ENCODE measurements around the gene ROBO1. TPM values are rescaled to one million over a fixed set of nuclear protein-coding genes. Genes with fewer than 3 reads are reported as not detected.
A peak's percentile ranks its signal among the peaks of the same experiment; 100 is the strongest.

The ROBO1 gene
- total and polyA plus RNA-seq, 2 of the 13 experiments (the other 11 are each of a cell fraction or from before 2014, with no cell fraction given): 52.2 to 71.0 TPM

DNA sequence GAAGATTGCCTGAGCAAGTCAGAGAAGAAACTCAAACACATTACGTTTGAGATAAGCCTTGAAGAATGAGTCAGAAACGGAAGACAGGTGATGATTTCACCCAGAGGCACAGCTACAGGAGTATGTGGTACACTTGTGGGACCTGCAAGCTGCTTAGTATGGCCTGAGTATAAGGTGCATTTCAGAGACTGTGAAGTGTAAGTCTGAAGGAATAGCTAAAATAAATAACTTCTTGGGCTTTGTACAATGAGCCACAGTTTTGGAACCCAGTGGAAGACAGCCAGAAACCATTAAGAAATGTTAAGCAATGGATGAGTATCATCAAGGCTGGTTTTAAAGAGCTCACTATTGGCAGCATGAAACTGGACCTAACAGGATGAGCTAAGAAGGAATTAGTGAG lies 826.2 kb downstream of the ROBO1 start:
- FAIRE-seq (no peak), ATAC-seq (no peak), DNase-seq (ENCODE audit: low spot score) (no peak)
- in situ Hi-C loops (cut with HindIII; ENCODE audit: extremely low pct_ligation_motif_present, low pct_unique_long_range_greater_than_20kb) (no loop called here), intact Hi-C loops (cut with micrococcal nuclease; ENCODE audit: unreplicated experiment) (no loop called here)
- H3K4me2 ChIP-seq (ENCODE audit: low read depth, low read length): no peak overlapping the region
- TF ChIP-seq, protein P1, sequence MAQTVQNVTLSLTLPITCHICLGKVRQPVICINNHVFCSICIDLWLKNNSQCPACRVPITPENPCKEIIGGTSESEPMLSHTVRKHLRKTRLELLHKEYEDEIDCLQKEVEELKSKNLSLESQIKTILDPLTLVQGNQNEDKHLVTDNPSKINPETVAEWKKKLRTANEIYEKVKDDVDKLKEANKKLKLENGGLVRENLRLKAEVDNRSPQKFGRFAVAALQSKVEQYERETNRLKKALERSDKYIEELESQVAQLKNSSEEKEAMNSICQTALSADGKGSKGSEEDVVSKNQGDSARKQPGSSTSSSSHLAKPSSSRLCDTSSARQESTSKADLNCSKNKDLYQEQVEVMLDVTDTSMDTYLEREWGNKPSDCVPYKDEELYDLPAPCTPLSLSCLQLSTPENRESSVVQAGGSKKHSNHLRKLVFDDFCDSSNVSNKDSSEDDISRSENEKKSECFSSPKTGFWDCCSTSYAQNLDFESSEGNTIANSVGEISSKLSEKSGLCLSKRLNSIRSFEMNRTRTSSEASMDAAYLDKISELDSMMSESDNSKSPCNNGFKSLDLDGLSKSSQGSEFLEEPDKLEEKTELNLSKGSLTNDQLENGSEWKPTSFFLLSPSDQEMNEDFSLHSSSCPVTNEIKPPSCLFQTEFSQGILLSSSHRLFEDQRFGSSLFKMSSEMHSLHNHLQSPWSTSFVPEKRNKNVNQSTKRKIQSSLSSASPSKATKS (CRISPR knock-in tag; IDR thresholded peaks at IDR 0.05): no peak
- TF ChIP-seq ZNF839 (CRISPR knock-in tag; IDR thresholded peaks at IDR 0.05; ENCODE audit: borderline replicate concordance) (no peak), HMG20B (CRISPR knock-in tag; conservative IDR thresholded peaks at IDR 0.05) (no peak), ARHGAP35 (CRISPR knock-in tag; IDR thresholded peaks at IDR 0.05; ENCODE audit: borderline replicate concordance) (no peak), NRL (CRISPR knock-in tag; IDR thresholded peaks at IDR 0.05; ENCODE audit: borderline replicate concordance) (no peak), FOSL2 (CRISPR knock-in tag; IDR thresholded peaks at IDR 0.05) (0 out of 2 replicates have a peak, but pooled peaks have one; percentile 10)
- TF ChIP-seq, protein P2, sequence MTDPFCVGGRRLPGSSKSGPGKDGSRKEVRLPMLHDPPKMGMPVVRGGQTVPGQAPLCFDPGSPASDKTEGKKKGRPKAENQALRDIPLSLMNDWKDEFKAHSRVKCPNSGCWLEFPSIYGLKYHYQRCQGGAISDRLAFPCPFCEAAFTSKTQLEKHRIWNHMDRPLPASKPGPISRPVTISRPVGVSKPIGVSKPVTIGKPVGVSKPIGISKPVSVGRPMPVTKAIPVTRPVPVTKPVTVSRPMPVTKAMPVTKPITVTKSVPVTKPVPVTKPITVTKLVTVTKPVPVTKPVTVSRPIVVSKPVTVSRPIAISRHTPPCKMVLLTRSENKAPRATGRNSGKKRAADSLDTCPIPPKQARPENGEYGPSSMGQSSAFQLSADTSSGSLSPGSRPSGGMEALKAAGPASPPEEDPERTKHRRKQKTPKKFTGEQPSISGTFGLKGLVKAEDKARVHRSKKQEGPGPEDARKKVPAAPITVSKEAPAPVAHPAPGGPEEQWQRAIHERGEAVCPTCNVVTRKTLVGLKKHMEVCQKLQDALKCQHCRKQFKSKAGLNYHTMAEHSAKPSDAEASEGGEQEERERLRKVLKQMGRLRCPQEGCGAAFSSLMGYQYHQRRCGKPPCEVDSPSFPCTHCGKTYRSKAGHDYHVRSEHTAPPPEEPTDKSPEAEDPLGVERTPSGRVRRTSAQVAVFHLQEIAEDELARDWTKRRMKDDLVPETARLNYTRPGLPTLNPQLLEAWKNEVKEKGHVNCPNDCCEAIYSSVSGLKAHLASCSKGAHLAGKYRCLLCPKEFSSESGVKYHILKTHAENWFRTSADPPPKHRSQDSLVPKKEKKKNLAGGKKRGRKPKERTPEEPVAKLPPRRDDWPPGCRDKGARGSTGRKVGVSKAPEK (CRISPR knock-in tag; IDR thresholded peaks at IDR 0.05; ENCODE audit: borderline replicate concordance): no peak
- TF ChIP-seq, protein P3, sequence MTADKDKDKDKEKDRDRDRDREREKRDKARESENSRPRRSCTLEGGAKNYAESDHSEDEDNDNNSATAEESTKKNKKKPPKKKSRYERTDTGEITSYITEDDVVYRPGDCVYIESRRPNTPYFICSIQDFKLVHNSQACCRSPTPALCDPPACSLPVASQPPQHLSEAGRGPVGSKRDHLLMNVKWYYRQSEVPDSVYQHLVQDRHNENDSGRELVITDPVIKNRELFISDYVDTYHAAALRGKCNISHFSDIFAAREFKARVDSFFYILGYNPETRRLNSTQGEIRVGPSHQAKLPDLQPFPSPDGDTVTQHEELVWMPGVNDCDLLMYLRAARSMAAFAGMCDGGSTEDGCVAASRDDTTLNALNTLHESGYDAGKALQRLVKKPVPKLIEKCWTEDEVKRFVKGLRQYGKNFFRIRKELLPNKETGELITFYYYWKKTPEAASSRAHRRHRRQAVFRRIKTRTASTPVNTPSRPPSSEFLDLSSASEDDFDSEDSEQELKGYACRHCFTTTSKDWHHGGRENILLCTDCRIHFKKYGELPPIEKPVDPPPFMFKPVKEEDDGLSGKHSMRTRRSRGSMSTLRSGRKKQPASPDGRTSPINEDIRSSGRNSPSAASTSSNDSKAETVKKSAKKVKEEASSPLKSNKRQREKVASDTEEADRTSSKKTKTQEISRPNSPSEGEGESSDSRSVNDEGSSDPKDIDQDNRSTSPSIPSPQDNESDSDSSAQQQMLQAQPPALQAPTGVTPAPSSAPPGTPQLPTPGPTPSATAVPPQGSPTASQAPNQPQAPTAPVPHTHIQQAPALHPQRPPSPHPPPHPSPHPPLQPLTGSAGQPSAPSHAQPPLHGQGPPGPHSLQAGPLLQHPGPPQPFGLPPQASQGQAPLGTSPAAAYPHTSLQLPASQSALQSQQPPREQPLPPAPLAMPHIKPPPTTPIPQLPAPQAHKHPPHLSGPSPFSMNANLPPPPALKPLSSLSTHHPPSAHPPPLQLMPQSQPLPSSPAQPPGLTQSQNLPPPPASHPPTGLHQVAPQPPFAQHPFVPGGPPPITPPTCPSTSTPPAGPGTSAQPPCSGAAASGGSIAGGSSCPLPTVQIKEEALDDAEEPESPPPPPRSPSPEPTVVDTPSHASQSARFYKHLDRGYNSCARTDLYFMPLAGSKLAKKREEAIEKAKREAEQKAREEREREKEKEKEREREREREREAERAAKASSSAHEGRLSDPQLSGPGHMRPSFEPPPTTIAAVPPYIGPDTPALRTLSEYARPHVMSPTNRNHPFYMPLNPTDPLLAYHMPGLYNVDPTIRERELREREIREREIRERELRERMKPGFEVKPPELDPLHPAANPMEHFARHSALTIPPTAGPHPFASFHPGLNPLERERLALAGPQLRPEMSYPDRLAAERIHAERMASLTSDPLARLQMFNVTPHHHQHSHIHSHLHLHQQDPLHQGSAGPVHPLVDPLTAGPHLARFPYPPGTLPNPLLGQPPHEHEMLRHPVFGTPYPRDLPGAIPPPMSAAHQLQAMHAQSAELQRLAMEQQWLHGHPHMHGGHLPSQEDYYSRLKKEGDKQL (CRISPR knock-in tag; IDR thresholded peaks at IDR 0.05; ENCODE audit: low read depth): no peak
- TF ChIP-seq, protein P4, sequence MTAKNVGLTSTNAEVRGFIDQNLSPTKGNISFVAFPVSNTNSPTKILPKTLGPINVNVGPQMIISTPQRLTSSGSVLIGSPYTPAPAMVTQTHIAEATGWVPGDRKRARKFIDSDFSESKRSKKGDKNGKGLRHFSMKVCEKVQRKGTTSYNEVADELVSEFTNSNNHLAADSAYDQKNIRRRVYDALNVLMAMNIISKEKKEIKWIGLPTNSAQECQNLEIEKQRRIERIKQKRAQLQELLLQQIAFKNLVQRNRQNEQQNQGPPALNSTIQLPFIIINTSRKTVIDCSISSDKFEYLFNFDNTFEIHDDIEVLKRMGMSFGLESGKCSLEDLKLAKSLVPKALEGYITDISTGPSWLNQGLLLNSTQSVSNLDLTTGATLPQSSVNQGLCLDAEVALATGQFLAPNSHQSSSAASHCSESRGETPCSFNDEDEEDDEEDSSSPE (CRISPR knock-in tag; IDR thresholded peaks at IDR 0.05): no peak
- H3K27me3 ChIP-seq (ENCODE audit: control insufficient read depth in 1 of 2, insufficient read depth in 2 of 2, low read length in 2 of 2): no peaks in the 10 kb centered on the region
- H2AFZ ChIP-seq (ENCODE audit: low read length): no peak overlapping the region
- H3K9me3 ChIP-seq (ENCODE audit: low read length): no peaks in the 10 kb centered on the region
- no peak overlapping the region for H3K9ac ChIP-seq (ENCODE audit: insufficient read depth, low read depth, low read length)
- 96% methylated on average over 2 of the region's 2 CpGs for WGBS (ENCODE audit: low lambda C conversion rate)
- no peaks in the 10 kb centered on the region for H3K4me1 ChIP-seq (ENCODE audit: insufficient read depth, low read length)
- peaks cover 3 to 10% of the 10 kb centered on the region in 2 experiments; a peak in 3 of 5 replicates for H3K36me3 ChIP-seq (replicated peaks in 1 of 2; ENCODE audit: control insufficient read depth in 1 of 2, insufficient read depth in 2 of 2, low read length in 2 of 2)
- ChIA-PET CTCF (ENCODE audit: low intra/inter-chr PET ratio, low total read pairs) (no interaction called here), POLR2A (interaction anchor here (1.6 kb wide), 1 partner anchor 23 kb away, joined by 4 read pairs; no protein-coding TSS in a partner anchor)
- H3K27ac ChIP-seq (ENCODE audit: extremely low read length, insufficient read depth, low read length): no peak overlapping the region
- H3K4me3 ChIP-seq (replicated peaks in 1 of 3; ENCODE audit: insufficient read depth in 1 of 3, low read depth in 2 of 3, low read length in 3 of 3): no peak overlapping the region
- H3K79me2 ChIP-seq (ENCODE audit: insufficient read depth, low read length): peaks cover 49% of the 10 kb centered on the region
- H4K20me1 ChIP-seq (ENCODE audit: insufficient read depth, low read length): no peaks in the 10 kb centered on the region
- no TSS peak for BruUV-seq (replicated peaks)
